Right atrium auricular region (tissue), 2 donors: ENCODE measurements around the gene LAMTOR1. TPM values are rescaled to one million over a fixed set of nuclear protein-coding genes. Genes with fewer than 3 reads are reported as not detected.

Experiments used
- DNase-seq: peaks from one replicate; pipeline ENCODE4 v3.0.0-alpha.2; 2019; ENCODE audit warnings: low spot score
- H3K27ac ChIP-seq, 2 donors: fragments of 200-600 bp; sonication (generic); 1 replicate in 1 of 2; 2 replicates in 1 of 2; pipeline ENCODE4 v1.5.1; 2016 to 2019
- H3K27me3 ChIP-seq, 2 donors: fragments of 200-600 bp; sonication (generic); one replicate each; pipeline versions ENCODE4 v1.5.1 to v1.6.0; 2017 to 2019
- H3K36me3 ChIP-seq: fragments of 200-600 bp; sonication (generic); one replicate; pipeline ENCODE4 v1.5.1; 2016
- H3K4me1 ChIP-seq, 2 donors: fragments of 200-600 bp; sonication (generic); one replicate each; pipeline versions ENCODE4 v1.5.1 to v1.6.0; 2017 to 2019
- H3K4me3 ChIP-seq, 2 donors: fragments of 200-600 bp; sonication (generic); 1 replicate in 1 of 2; 2 replicates in 1 of 2; pipeline ENCODE4 v1.5.1; 2017 to 2019; ENCODE audit warnings: mild to moderate bottlenecking in 1 of 2, moderate library complexity in 1 of 2
- H3K9me3 ChIP-seq, 2 donors: fragments of 200-600 bp; sonication (generic); one replicate each; pipeline ENCODE4 v1.5.1; 2019
- microRNA-seq, 2 donors: library from miRNA; unstranded; fragments of <30 nt; microRNA quantifications; one replicate each; pipeline ENCODE4, GENCODE V29; 2016 to 2017; ENCODE audit warnings: borderline number of aligned reads in 2 of 2, borderline replicate concordance in 1 of 2
- total RNA-seq, 2 donors: library from RNA; depleted of rRNA; stranded (reverse); fragments of >200 nt; gene quantifications; one replicate each; pipeline ENCODE4 v1.1.0, GENCODE V29; 2016
- TF ChIP-seq, protein P1 (sequence below), 2 donors: fragments of 200-600 bp; sonication (generic); IDR thresholded peaks; one replicate each; pipeline ENCODE4 v1.5.1; 2019; ENCODE audit warnings: antibody characterized with exemption in 2 of 2

Gene LAMTOR1
- total RNA-seq, 2 donors from 2014 or later, result 103 to 117 TPM

DNA sequence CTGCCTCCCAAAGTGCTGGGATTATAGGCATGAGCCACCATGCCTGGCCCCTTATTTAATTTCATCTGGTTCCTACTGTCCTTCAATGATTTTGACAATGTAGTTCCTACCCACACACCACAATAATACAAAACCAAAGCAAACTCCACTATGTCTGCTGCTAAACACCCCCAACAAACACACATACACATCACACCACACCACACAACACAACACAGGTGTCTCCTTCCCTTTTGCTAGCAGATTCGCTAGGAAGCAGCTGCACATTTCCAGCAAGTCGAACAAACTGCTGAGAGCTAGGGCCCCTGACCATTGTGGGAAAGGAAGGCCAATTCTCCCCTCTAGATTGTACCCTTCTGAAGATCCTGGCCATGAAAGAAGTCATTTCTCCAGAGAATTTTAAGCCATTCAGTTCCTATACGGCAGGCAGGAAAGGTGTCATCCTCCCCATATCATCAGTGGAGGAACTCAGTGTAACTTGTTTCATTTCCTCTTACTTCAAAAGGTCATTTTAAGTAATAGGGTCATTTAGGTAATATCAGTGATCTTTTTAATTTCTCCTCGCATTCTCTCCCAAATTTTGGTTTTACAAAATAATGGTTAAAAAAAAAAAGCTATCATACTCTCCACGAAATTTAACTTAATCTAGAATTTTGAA, 41.2 kb downstream of the LAMTOR1 start:
- Histone ChIP-seq H3K9me3 (no peaks in the 10 kb centered on the region), H3K27me3 (no peaks in the 10 kb centered on the region), H3K27ac (no peak overlapping the region), H3K4me3 (no peak overlapping the region), H3K4me1 (peaks cover 0 to 6% of the 10 kb centered on the region in 2 donors), H3K36me3 (no peaks in the 10 kb centered on the region)
- TF ChIP-seq, protein P1, sequence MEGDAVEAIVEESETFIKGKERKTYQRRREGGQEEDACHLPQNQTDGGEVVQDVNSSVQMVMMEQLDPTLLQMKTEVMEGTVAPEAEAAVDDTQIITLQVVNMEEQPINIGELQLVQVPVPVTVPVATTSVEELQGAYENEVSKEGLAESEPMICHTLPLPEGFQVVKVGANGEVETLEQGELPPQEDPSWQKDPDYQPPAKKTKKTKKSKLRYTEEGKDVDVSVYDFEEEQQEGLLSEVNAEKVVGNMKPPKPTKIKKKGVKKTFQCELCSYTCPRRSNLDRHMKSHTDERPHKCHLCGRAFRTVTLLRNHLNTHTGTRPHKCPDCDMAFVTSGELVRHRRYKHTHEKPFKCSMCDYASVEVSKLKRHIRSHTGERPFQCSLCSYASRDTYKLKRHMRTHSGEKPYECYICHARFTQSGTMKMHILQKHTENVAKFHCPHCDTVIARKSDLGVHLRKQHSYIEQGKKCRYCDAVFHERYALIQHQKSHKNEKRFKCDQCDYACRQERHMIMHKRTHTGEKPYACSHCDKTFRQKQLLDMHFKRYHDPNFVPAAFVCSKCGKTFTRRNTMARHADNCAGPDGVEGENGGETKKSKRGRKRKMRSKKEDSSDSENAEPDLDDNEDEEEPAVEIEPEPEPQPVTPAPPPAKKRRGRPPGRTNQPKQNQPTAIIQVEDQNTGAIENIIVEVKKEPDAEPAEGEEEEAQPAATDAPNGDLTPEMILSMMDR (IDR thresholded peaks at IDR 0.05), result no peak
- no peak for DNase-seq

DNA sequence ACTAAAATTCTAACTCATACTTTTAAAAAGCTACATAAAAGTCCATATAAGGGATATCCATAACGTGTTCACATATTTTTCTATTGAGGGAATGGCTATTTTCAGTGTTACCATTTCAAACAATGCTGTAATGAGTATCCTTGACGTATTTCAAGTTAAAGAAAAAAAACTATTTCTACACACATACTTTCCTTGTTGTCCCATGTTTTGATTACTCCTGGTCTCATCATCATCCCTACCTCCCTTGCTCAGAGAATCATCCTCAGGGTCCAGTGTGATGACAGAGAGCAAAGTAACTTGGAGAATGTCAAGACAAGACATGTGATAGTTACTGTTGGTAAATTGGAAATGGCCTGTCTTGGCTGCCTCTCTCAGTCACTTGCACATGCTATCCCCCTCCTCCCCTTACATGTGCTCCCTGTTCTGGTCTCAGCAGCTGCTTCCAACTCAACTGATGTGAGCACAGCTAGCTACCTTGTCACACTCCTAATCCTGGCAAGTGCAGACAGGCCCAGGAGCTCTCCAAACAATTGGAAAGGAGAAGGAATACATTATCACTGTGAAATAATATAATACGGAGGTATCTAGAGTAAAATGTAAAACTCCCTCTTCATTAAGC, 44.6 kb downstream of the LAMTOR1 start:
- no peak for DNase-seq
- Histone ChIP-seq H3K27me3 (no peaks in the 10 kb centered on the region), H3K9me3 (no peaks in the 10 kb centered on the region), H3K36me3 (no peaks in the 10 kb centered on the region), H3K4me3 (no peak overlapping the region), H3K27ac (no peak overlapping the region), H3K4me1 (no peaks in the 10 kb centered on the region)
- TF ChIP-seq, protein P1 (IDR thresholded peaks at IDR 0.05), result no peak

DNA sequence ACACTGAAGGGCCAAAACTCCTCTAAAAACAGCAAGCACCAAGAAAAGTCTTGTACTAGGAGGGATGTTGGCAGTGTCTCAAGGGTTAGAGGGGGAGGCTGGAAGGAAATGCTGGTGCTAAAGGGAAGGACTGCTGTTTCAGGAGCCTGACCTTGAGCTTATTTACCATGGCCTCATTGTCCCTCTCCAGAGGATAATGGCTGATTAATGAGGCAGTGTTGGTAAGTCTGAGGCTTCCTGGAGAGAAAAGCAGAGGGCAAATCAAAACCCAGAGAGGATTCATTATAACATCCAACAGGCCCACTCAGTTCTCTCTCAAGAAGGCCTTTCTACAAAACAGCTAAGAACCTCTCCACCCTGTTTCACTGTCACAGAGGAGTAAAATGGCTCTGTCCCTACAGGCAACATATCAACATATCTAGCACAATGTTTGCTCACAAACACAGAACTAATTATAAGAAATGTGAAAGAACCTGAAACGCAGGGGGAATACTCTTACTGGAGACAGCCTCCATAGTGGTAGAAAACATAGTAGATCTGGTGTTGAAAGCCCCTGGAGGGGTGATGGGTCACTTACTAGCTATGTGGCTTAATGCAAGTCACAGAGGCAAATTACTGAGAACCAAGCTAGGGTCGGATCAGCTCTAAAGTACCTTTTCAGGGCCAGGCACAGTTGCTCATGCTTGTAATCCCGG, 54.2 kb downstream of the LAMTOR1 start:
- Histone ChIP-seq H3K27me3 (no peaks in the 10 kb centered on the region), H3K4me3 (no peak overlapping the region), H3K27ac (no peak overlapping the region), H3K36me3 (no peaks in the 10 kb centered on the region), H3K9me3 (no peaks in the 10 kb centered on the region), H3K4me1 (no peaks in the 10 kb centered on the region)
- TF ChIP-seq, protein P1 (IDR thresholded peaks at IDR 0.05), result no peak
- no peak for DNase-seq

Small RNA genes within 50 kb of the gene (microRNA-seq; reads per million reads assigned to microRNA genes)
- 0 reads per million in 2 donors for gene MIR3165

Other genes starting within 250 kb of the LAMTOR1 start
- not detected for gene DEFB131B, start 224.8 kb downstream of the LAMTOR1 start, total RNA-seq
- 1 to 10 TPM; 1.4 to 1.5 TPM for gene XNDC1N, start 174.7 kb downstream of the LAMTOR1 start, total RNA-seq
- 10 to 100 TPM; 21.6 to 25.8 TPM for gene RNF121, start 174.3 kb downstream of the LAMTOR1 start, total RNA-seq
- gene IL18BP, start 104.4 kb downstream of the LAMTOR1 start, total RNA-seq, result 1 to 10 TPM in 1 of 2 donors, under 1 TPM in 1; 0.59 to 3.0 TPM
- 100 to 1,000 TPM; 102 to 130 TPM for gene NUMA1, start 22.8 kb downstream of the LAMTOR1 start, total RNA-seq
- gene LRRC51, start 22.4 kb downstream of the LAMTOR1 start, total RNA-seq, result 1 to 10 TPM; 4.0 to 7.6 TPM
- not detected for gene TOMT, start 2.6 kb upstream of the LAMTOR1 start, total RNA-seq
- 10 to 100 TPM; 26.4 to 30.0 TPM for gene ANAPC15, start 9.4 kb upstream of the LAMTOR1 start, total RNA-seq
- not detected for gene FOLR3, start 32.4 kb upstream of the LAMTOR1 start, total RNA-seq
- not detected for gene FOLR1, start 88.8 kb upstream of the LAMTOR1 start, total RNA-seq
- gene FOLR2, start 113.5 kb upstream of the LAMTOR1 start, total RNA-seq, result 10 to 100 TPM; 10.8 to 32.5 TPM
- 10 to 100 TPM; 68.8 to 84.5 TPM for gene INPPL1, start 121.5 kb upstream of the LAMTOR1 start, total RNA-seq
- gene PHOX2A, start 140.9 kb upstream of the LAMTOR1 start, total RNA-seq, result not detected